ENCODE measurements around the gene SNX33. TPM values are rescaled to one million over a fixed set of nuclear protein-coding genes. Genes with fewer than 3 reads are reported as not detected.
A peak's percentile ranks its signal among the peaks of the same experiment; 100 is the strongest.

Gene SNX33
- total and polyA plus RNA-seq, 2 experiments from 2014 or later = 13.1 to 22.9 TPM

- no peaks in the 10 kb centered on the region for H3F3A ChIP-seq (ENCODE audit: insufficient read depth)
- DNase-seq = peak; percentile 6
- H4K20me1 ChIP-seq (ENCODE audit: insufficient read depth) = no peaks in the 10 kb centered on the region
- TF ChIP-seq EZH2phosphoT487 (IDR thresholded peaks at IDR 0.05; ENCODE audit: insufficient read depth, low read depth) (no peak), EZH2 (IDR thresholded peaks at IDR 0.05; ENCODE audit: insufficient read depth, poor library complexity, severe bottlenecking) (no peak)
- H3K36me3 ChIP-seq (ENCODE audit: low read depth) = peaks cover 38% of the 10 kb centered on the region
- no peak overlapping the region for H3K27ac ChIP-seq
- no peaks in the 10 kb centered on the region for H3K4me1 ChIP-seq (ENCODE audit: insufficient read depth)
- no peaks in the 10 kb centered on the region for H3K9me2 ChIP-seq (ENCODE audit: insufficient read depth)
- WGBS, 2 experiments (ENCODE audit: low coverage in 1 of 2, low lambda C conversion rate in 2 of 2, missing lambda C conversion rate in 2 of 2) = 79 to 86% methylated on average over 6 of the region's 6 CpGs
- no peak overlapping the region for H2AFZ ChIP-seq
- no peak overlapping the region for H3K4me3 ChIP-seq
- H3K4me2 ChIP-seq (ENCODE audit: unreplicated experiment) = no peak overlapping the region
- no peaks in the 10 kb centered on the region for H3K27me3 ChIP-seq (replicated peaks; ENCODE audit: insufficient read depth)
- H3K79me2 ChIP-seq (ENCODE audit: insufficient read depth) = no peaks in the 10 kb centered on the region
- no peaks in the 10 kb centered on the region for H3K9me3 ChIP-seq (ENCODE audit: low read depth)
- H3K9ac ChIP-seq = no peak overlapping the region
- in situ Hi-C loops (cut with MboI) = no loop called here
Measured at GRCh38 chr15:75606711-75607699, 40.7 kb upstream of the SNX33 start.

- in situ Hi-C loops (cut with MboI) = no loop called here
- Histone ChIP-seq H3K9ac (no peak overlapping the region), H3K4me1 (ENCODE audit: insufficient read depth) (peaks cover 20% of the 10 kb centered on the region), H3K4me3 (no peak overlapping the region), H3K9me3 (ENCODE audit: low read depth) (no peaks in the 10 kb centered on the region), H3K9me2 (ENCODE audit: insufficient read depth) (no peaks in the 10 kb centered on the region), H3K27ac (no peak overlapping the region), H3K4me2 (ENCODE audit: unreplicated experiment) (no peak overlapping the region), H4K20me1 (ENCODE audit: insufficient read depth) (no peaks in the 10 kb centered on the region), H3K36me3 (ENCODE audit: low read depth) (peaks cover 54% of the 10 kb centered on the region), H2AFZ (no peak overlapping the region), H3F3A (ENCODE audit: insufficient read depth) (peaks cover 27% of the 10 kb centered on the region), H3K27me3 (replicated peaks; ENCODE audit: insufficient read depth) (no peaks in the 10 kb centered on the region), H3K79me2 (ENCODE audit: insufficient read depth) (peaks cover 21% of the 10 kb centered on the region)
- DNase-seq = no peak
- TF ChIP-seq EZH2 (IDR thresholded peaks at IDR 0.05; ENCODE audit: insufficient read depth, poor library complexity, severe bottlenecking) = no peak
- no peak for TF ChIP-seq EZH2phosphoT487 (IDR thresholded peaks at IDR 0.05; ENCODE audit: insufficient read depth, low read depth)
Measured at GRCh38 chr15:75616766-75617165, 30.9 kb upstream of the SNX33 start.

- Histone ChIP-seq H3K4me3 (peak overlapping the region; percentile 66), H3K4me2 (ENCODE audit: unreplicated experiment) (peak overlapping the region; percentile 97), H3K9me2 (ENCODE audit: insufficient read depth) (no peaks in the 10 kb centered on the region), H3K27ac (peak overlapping the region; percentile 96), H3K36me3 (ENCODE audit: low read depth) (peaks cover 27% of the 10 kb centered on the region), H3K9me3 (ENCODE audit: low read depth) (no peaks in the 10 kb centered on the region), H4K20me1 (ENCODE audit: insufficient read depth) (no peaks in the 10 kb centered on the region), H3K27me3 (replicated peaks; ENCODE audit: insufficient read depth) (no peaks in the 10 kb centered on the region), H3K9ac (peak overlapping the region; percentile 87), H2AFZ (peak overlapping the region; percentile 67), H3K4me1 (ENCODE audit: insufficient read depth) (peaks cover 20% of the 10 kb centered on the region), H3K79me2 (ENCODE audit: insufficient read depth) (peaks cover 45% of the 10 kb centered on the region), H3F3A (ENCODE audit: insufficient read depth) (peaks cover 37% of the 10 kb centered on the region)
- in situ Hi-C loops (cut with MboI) = no loop called here
- WGBS, 2 experiments (ENCODE audit: low coverage in 1 of 2, low lambda C conversion rate in 2 of 2, missing lambda C conversion rate in 2 of 2) = 2 to 7% methylated on average over 4 of the region's 4 CpGs
- TF ChIP-seq EZH2 (IDR thresholded peaks at IDR 0.05; ENCODE audit: insufficient read depth, poor library complexity, severe bottlenecking) (no peak), EZH2phosphoT487 (IDR thresholded peaks at IDR 0.05; ENCODE audit: insufficient read depth, low read depth) (no peak)
- DNase-seq = peak; percentile 82
Measured at GRCh38 chr15:75620058-75620820, 27.5 kb upstream of the SNX33 start.

- H3K4me3 ChIP-seq = peak overlapping the region; percentile 66
- no peaks in the 10 kb centered on the region for H3K27me3 ChIP-seq (replicated peaks; ENCODE audit: insufficient read depth)
- H3K9ac ChIP-seq = peak overlapping the region; percentile 87
- in situ Hi-C loops (cut with MboI) = no loop called here
- H3F3A ChIP-seq (ENCODE audit: insufficient read depth) = peaks cover 39% of the 10 kb centered on the region
- no peak for TF ChIP-seq EZH2 (IDR thresholded peaks at IDR 0.05; ENCODE audit: insufficient read depth, poor library complexity, severe bottlenecking)
- TF ChIP-seq EZH2phosphoT487 (IDR thresholded peaks at IDR 0.05; ENCODE audit: insufficient read depth, low read depth) = no peak
- 2% methylated on average over 7 of the region's 7 CpGs for WGBS, 2 experiments (ENCODE audit: low coverage in 1 of 2, low lambda C conversion rate in 2 of 2, missing lambda C conversion rate in 2 of 2)
- H3K79me2 ChIP-seq (ENCODE audit: insufficient read depth) = peaks cover 45% of the 10 kb centered on the region
- H4K20me1 ChIP-seq (ENCODE audit: insufficient read depth) = no peaks in the 10 kb centered on the region
- H3K4me1 ChIP-seq (ENCODE audit: insufficient read depth) = peaks cover 20% of the 10 kb centered on the region
- peaks cover 24% of the 10 kb centered on the region for H3K36me3 ChIP-seq (ENCODE audit: low read depth)
- peak; percentile 98 for DNase-seq
- H3K27ac ChIP-seq = peak overlapping the region; percentile 96
- no peaks in the 10 kb centered on the region for H3K9me2 ChIP-seq (ENCODE audit: insufficient read depth)
- H3K9me3 ChIP-seq (ENCODE audit: low read depth) = no peaks in the 10 kb centered on the region
- peak overlapping the region; percentile 97 for H3K4me2 ChIP-seq (ENCODE audit: unreplicated experiment)
- H2AFZ ChIP-seq = peak overlapping the region; percentile 67
Measured at GRCh38 chr15:75620841-75621391, 26.8 kb upstream of the SNX33 start.

Measured in GM23248 (cell line).